Suppressor macrophage treated with lipopolysaccharide for 4 hours (primary cell): ENCODE data around the gene TMEM250.

ENCODE experiments used
- DNase-seq: peaks from one replicate; pipeline ENCODE4 v3.0.0-alpha.2; 2020

Gene TMEM250

DNA sequence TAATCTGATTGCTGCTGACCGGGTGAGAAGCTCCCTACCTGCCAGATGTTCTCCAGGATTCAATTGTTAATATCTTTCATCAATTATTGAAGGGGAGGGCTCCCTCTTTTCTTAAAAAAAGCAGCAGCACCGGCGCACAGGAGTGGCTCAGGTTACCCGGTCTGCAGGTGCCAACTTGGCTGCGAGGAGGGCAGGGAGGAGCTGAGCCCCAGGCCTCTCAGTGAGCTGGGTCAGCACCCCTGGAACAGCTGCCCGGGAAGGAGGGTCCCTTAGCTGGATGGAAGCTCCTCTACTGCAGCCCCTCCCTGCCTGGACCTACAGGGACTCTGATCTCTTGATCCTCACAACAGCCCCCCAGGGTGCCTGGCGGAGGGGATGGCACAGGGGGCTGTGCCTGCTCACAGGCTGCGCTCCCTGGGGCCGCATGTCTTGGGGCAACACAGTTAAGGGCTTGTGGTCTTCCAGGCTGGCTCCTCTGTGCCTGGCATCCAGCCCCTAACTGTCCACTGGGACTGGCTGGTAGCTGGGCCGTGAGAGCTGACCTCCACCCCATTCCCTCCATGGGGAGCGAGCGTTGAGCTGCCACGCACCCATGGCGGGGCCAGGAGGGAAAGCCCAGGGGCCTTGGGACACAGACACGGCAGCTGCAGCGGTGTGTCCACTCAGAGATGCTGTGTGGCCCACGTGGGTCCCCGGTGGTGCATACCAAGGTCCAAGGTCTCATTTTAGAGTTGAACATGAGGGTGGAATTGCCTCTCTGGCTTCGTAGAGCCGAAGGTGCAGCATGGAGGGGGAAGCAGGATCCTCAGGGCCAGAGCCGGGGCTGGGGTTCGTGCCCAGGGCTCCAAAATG lies 28.6 kb upstream of the TMEM250 start:
- no peak for DNase-seq

DNA sequence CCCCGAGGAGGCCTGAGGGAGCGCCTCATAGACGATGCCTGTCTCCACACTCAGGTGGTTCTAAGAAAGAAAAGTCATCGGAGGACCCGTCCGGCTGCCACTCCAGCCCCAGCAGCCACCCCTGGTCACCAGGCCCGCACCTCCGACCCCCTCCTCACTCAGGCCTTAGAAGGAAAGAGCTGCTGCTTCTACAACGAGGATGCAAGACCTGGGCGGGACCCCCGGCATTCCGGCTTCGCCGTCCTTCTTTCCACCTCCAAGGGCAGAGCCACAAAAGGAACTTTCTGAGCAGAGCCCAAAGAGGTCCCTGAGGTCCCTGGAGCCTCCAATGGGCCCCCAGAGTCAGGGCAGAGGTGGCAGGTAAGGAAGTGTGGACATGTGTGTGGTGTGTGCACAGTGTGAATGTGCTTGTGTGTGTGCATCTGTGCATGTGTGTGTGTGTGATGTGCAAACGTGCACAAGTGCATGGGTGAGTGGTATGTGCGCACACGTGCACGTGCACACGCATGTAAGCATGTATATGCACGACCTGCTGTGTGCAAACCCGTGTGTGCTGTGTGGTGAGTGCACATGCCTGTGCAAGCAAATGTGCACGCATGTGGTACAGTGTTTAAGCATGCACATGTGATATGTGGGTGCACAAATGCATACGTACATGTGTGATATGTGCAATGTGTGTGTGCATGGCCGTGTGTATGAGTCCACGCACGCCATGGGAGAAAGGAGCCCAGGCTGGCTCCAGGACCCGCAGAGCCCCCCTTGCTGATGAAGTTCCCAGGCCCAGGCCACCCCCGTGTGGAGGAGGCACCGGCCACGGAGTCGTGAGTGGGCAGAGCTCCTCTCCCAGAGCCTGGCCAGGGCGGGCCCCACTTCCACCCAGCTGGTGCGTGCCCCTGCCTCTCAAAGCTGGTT lies 27.7 kb upstream of the TMEM250 start:
- DNase-seq, result no peak

DNA sequence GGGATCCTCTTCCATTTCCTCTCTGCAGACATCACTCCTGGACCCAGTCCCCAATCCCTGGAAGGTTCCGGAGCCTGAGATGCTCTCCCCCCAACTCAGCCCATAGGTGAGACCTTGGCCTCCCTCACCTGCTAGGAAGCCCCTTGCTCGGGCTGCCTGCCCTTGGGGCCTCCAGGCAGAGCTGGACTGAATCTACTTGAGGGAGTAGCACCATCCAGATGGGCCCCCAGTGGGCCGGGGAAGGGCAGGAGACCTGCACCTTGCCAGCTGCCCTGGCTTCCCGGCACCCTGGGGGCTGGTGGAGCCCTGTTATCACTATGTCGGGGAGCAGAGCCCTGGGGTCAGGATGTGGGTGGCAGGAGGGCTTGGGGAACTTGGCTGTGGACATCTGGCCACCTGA lies 26.9 kb upstream of the TMEM250 start:
- DNase-seq, result no peak

DNA sequence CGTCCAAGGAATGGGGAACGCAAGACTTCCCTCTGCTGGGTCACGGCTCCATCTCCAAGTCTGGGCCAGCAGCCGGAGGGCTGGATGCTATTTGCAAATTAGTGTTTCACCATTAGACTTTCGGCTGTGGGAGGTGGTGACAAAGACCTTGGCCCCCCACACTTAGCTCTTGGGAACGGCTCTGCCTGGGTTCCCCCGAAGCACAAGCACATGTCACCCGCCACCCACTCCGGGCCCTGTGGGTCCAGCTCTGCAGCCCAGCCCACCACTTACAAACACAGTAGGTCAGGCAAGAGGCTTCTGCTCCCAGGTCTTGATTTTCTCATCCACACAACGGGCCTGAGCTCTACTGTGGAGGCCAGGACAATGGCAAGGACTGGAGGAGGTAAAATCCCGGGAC lies 25.8 kb upstream of the TMEM250 start:
- no peak for DNase-seq

DNA sequence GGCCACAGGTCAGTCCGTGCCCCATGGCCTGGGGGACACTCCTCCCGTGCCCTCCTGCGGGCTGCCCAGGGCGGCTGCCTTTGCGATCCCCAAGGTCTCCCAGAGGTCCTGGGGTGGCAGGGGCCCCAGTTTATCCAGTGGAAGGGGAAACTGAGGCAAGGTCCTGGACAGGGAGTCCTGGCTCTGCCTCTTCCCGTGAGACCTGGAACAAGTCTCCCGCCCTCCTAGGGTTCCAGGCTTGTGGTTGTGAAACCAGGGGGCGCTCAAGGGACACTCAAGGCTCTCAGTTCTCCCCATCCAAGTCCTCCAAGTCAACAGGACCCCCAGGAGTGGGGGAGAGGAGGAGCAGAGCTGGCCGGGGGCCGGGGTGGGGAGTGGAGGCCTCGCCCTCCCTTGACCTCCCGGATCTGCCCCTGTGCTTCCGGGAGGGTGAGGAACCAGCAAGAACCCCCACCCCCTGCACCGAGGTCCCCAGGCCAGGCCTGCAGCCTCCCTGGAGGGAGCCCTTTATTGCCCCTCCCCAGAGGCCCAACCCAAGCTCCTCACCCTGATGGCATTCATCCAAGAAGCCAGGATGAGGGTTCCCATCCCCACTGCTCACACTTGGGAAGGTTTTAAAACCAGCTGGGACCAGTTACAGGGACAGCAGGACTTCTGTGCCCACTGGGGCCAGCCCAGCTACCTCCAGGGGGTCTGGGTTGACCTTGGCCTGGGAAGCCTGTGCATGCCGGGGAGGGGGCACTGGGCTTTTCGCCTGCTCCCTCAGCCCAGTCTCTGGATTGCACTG lies 24.7 kb upstream of the TMEM250 start:
- no peak for DNase-seq

DNA sequence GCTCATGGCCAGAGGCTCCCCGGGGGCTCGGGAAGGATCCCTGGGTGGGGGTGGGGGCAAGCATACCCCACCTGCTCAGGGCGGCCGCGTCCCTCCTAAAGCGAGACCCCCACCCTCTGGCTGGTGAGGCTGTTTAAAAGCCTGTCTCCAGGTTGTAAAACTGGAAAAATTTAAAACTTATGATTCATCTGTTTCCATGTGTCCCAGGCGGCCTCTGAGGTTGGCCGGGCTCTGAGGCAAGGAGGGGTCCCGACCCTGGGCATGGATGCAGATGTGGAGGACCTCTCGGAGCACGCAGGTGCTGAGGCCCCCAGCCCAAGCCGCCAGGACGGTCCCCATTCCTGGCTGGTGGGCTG lies 24.2 kb upstream of the TMEM250 start:
- DNase-seq, result no peak

DNA sequence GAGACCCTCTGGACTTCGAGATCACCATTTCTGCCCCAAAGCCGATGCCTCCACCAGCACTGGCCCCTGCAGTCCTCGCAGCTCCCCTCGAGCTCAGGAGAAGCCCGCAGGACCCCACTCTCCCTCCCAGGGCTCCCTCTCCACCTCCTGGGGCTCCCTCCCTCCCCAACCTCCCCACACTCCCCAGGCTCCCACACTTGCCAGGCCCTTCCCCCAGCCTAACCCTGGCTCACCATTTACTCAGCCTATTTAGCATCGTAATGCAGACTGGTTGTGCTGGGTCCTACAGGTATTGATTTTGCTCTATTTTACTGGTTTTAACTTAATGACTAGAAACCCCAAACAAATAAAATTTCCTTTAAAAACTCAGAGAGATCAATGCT lies 23.7 kb upstream of the TMEM250 start:
- DNase-seq, result no peak

DNA sequence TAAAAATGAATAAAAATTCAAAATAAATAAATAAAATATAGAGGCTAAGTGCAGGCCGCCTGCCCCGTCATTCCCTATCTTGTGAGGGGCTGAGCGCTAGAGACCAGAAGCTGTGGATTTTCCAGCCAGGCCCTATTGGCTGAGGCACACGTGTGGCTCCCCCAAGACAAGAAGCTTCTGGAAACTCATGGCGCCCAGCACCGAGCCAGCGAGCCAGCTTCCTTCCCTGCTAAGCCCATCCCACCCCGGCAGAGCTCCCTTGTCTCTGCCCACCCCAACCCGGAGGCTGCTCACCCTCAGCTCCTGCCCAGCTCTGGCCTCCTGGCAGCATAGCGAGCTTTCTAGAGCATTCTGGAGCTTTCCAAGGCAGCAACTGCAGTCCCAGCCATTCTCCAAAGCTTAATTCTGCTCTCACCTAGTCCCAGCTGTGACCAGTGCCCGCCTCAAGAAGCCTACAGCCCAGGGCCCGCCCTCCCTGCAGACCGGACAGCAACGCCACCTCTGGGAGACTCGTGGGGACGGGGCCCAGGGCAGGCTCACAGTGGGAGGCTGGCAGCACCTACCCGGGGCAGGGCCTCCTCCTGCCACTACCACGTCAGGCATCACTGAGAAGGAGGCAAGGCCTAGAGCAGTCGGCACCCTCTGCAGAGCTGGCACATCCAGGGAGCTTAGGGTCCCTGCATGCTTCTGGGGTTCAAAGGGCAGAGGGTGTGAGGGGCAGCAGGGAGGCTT lies 23.2 kb upstream of the TMEM250 start:
- no peak for DNase-seq

DNA sequence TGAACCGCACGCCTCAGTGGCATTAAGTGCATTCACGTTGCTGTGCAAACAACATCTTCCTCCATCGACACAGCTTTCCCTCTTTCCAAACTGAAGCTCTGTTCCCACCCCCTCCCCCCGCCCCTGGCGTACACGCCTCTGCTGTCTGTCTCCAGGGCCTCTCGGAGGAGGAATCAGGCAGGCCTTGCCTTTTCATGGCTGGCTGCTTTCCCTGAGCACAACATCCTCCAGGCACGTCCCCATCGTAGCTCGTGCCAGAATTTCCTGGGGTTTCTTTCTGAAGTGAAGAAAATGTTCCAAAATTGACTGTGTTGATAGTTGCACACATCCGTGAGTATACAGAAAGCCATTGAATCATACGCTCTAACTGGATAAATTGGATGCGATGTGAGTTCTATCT lies 22.3 kb upstream of the TMEM250 start:
- DNase-seq, result no peak

DNA sequence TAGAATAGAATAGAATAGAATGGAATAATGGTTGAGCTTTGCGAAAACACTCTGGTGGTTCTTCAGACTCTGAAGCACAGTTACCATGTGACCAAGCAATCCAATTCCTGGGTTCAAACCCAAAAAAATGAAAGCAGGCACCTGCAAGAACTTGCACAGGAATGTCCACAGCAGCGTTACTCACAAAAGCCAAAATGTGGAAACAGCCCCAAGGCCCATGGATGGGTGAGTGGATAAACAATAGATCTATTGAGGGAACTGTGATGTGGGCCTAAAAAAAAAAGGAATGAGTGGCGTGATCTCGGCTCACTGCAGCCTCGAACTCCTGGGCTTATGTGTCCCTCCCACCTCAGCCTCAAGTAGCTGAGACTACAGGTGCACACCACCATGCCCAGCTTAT lies 21.4 kb upstream of the TMEM250 start:
- no peak for DNase-seq

DNA sequence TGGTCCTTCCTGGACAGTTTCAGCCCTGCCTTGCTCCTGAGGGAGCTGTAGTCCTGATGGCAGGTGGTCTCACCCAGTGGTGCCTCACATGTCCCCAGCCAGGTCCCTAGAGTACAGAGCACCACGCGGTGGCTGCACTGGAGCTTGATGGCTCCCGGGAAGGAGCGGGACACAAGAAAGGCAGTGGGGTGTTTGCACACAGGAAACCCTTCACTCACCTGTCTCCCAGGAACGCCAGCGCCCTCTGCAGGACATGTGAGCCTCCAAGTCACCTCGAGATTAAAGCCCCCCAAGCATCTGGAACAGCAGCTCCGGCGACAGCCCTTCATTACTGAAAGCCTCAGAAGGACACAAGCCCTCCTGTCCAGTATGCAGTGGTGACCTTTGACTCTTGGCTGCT lies 19.9 kb upstream of the TMEM250 start:
- DNase-seq, result no peak

DNA sequence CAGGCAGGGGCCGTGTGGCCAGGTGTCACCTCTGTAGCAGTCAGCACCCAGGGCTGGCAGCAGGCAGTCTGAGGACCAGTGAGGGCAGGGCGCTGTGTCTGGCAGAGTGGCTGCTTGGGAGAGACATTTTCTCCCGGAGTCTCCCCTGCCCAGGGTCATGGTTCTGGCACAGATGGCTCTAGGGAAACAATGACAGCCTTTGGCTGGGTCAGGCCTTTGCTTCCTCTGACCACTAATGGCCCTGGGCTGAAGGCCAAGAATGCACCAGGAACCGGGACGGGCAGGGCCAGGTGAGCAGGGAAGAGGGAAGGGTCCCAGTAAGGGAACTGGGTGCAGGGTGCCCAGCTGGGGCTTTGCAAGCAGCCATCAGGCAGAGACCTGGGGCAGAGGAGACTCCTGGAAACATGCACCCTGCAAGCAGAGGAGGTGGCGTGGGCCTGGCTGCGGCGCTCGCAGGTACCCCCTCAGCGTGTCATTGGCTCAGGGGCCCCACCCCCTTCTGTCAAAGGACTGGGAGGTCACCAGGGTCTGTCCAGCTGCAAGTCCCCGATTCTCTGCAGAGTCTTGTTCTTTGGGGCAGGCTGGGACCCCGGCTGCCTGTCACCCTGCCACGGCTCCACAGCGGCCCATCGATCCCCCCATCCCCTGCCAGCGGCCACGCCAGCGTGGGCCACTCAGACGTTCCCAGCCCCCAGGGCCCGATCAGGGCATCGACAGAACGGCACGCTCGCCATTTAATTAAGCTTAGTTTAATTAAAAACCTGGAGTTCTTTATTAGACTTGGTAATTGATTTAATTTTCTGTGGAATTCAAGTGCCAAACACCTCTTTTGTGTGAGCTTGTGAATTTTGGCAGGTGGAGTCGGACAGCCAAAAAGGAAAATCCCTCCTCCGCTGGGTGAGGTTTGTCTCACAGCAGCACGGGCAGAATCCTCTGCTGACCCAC lies 18.9 kb upstream of the TMEM250 start:
- no peak for DNase-seq

DNA sequence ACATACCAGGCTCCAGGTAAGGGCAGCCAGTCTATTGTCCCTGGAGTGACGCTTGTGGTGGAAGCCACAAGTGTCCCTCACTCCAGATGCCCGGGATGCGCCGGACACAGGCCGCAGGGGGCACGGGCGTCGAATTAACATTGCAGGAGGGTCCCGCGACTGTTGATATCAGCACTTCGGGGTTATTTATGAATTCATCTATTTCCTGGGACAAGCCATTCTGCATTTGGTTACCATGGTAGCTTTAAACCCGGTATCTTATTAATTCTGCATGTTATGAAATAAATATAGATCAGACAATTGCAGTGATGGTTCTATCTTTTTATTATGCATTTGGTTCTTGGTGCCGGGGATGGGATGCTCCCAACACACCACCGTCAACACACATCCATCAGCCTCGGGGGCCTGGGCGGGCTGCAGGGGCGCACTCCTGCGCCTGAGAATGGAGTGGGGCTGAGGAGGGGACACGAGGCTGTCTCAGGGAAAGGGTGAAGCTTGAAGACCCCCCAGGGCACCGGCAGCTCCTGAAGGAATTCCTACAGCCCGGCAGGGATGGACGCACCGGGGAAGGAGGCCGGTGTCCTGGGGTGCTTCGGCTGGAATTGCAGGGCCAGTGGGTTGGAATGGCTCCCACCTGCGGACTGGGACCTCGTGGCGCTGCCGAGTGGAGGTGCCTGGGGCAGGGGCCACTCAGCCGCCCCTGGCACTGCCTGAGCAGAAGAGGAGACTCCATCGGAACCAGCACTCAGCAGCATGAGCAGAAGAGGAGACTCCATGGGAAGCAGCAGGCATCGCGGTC lies 17.7 kb upstream of the TMEM250 start:
- DNase-seq, result no peak

DNA sequence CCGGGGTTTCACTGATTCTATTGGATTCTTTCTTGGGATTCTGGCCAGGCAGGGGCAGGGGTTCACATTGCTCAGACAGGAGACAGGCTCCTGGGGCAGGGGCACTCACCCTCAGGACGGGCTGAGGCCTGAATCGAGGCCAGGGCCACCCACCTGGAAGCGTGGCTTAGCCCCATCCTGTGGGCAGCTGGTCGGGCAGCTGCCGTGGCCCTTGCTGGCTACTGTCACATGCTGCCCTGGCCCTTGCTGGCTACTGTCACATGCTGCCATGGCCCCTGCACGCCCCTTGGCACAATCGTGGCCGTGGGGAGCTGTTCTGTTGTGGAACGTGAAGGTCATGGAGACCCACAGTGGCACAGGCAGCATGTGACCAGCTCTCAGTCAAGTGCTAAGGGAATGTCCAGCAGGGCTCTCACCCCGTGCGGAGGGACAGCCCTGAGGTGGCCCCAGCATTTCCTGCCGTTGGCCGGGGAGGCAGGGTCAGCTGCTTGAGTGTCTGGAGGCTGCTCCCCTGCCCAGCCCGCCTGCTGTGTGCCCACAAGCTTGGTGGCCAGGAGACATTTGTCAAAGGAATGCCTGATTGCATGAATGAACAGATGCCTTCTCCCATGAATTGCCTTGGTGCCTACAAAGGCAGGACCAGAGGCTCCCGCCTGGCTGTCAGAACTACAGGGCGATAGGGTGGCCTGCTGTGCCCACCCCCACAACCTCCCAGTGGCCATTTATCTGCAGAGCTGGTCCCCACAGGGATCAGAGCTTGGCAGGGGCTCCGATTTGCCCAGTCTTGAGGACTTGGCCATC lies 16.9 kb upstream of the TMEM250 start:
- no peak for DNase-seq

DNA sequence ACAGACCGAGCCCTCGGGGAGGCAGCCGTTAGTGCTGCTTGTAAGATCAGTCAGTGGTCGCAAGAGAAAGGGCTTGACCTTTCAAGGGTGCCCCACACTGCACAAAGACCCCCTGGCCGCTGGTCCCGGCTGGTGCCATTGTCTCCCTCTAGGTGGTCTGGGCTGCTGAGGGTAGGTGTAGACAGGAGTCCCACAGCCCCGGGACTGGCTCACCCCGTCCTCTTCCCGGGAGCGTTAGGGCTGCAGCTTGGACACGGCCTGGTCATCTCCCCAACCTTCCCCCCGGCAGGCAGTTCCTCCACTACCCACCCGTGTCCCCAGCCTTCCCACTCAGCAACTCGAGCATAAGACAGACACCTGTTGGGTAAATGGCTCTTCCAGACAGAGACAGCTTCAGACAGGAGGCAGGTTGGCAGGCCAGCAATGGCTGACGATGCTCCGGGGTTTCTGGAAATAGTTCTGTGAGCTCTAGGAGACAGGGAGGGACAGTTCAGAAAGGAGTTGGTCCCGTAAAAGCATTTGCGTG lies 15.3 kb upstream of the TMEM250 start:
- DNase-seq, result no peak

DNA sequence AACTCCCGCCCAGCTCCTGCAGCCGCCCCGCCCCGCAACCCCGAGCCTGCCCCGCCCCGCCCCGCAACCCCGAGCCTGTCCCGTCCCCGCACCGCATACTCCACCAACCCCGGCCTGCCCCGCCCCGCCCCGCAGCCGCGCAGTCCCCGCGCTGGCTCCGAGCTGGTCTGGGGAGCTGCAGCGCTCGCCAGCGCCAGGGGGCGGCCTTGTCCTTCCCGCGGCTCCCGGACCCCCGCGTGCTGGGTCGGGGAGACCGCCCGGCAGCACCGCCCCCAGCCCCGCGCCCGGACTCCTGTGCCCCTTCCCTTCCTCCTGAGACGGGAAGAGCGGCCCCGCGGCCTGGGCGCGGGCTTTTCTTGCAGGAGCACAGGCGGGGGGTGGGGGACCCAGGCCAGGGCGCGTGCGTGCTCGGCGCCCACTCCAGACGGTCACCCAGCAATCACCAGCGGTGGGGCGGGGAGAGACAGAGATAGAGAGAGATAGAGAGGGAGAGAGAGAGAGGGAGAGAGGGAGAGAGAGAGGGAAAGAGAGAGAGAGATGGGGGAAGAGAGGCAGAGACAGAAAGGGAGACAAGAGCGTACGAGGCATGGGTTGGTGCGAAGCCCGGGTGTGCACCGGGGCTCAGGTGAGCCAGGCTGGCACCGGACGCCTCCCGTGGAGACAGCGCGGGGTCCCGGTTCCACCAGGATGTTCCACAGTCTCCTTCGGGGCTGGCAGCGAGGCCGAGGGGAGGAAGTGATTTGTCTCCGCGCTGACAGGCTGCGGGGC lies 14.7 kb upstream of the TMEM250 start:
- peak; percentile 25 for DNase-seq

DNA sequence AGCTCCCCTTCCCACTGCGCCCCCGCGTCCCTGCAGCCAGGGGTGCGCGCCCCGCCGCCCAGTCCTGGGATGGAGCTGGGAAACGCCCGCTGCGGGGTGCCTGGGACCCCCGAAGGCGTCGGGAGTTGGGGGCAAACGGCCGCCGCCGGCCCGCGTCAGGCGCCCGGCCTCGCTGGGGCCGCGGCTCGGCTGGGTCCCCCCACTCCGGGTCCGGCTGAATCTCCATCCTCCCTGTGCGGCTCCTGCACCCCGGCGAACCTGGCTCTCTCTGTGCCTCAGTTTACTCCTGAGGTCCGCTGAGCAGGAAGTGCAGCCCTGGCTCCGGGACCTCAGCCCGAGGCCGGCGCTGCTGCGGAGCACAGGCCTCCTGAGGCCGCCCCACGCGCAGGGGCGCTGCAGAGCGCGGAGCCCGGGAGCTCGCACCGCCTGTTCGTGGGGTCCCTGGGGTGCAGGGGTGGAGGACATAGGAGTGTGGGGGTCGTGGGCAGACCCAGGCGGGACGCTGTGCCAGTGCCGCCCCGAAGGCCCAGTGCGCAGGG lies 13.9 kb upstream of the TMEM250 start:
- no peak for DNase-seq
